Measurements from ENCODE around the gene KMT2A.

DNA sequence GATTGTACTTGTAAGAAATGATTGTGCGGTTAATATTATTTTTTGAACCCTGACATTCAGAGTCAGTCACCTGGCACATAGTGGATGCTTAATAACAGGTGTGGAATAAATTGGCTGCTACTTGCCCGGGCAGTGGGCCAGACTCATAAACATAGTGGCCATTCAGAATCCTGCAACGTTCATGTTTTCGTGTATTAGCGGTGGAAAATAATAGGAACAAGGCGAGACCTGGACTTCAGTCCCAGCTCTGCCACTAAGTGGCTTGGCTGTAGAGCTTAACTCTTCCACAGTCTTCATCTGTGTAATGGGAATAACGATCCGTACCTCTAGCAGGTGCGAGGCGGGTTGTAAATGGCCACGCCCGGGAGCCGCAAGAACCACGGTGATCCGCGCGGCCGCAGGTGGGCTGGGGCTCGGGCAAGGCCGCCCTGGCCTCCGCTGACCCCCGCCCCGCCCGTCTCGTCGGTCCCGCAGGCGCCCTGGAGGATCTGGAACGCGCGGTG, 93.9 kb downstream of the KMT2A start:
- TF ChIP-seq, protein P1, sequence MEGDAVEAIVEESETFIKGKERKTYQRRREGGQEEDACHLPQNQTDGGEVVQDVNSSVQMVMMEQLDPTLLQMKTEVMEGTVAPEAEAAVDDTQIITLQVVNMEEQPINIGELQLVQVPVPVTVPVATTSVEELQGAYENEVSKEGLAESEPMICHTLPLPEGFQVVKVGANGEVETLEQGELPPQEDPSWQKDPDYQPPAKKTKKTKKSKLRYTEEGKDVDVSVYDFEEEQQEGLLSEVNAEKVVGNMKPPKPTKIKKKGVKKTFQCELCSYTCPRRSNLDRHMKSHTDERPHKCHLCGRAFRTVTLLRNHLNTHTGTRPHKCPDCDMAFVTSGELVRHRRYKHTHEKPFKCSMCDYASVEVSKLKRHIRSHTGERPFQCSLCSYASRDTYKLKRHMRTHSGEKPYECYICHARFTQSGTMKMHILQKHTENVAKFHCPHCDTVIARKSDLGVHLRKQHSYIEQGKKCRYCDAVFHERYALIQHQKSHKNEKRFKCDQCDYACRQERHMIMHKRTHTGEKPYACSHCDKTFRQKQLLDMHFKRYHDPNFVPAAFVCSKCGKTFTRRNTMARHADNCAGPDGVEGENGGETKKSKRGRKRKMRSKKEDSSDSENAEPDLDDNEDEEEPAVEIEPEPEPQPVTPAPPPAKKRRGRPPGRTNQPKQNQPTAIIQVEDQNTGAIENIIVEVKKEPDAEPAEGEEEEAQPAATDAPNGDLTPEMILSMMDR (IDR thresholded peaks at IDR 0.05), result no peak
- TF ChIP-seq POLR2A (IDR thresholded peaks at IDR 0.05), result no peak
